ELR (cell line): ENCODE data around the gene LBHD1.
"Not testable (repeated sequence)": the region's sequence is repeated elsewhere in the genome, so short reads cannot be mapped to it uniquely, and the experiment has no call there.

Experiments used
- DNase-seq: peaks from one replicate; pipeline ENCODE4 v3.0.0-alpha.2; 2015; ENCODE audit warnings: low read depth

Gene LBHD1

DNA sequence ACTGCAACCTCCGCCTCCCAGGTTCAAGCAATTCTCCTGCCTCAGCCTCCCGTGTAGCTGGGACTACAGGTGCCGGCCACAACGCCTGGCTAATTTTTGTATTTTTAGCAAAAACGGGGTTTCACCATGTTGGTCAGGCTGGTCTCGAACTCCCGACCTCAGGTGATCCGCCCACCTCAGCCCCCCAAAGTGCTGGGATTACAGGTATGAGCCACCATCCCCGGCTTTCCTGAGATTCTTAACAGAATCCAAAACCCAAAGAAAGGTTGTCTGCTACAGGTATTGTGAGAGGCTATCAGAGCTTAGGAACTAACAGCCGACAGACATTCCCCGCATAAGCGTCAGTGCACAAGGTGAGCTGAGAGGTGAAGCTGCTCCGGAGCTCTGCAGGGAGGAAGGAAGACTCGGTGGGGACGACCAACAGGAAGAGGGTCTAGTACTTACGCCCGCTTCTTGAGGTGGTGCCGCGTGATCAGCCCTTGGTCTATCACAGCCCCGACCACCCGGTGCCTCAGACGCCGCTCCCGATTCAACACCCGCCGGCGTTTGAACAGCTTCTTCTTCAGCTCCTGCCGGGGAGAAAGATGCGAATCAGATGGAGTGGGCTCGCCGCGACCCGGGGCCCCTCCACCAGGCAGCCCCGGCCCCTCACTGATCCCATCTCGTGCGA is 7.5 kb downstream of the LBHD1 start:
- peak; percentile 70 for DNase-seq

DNA sequence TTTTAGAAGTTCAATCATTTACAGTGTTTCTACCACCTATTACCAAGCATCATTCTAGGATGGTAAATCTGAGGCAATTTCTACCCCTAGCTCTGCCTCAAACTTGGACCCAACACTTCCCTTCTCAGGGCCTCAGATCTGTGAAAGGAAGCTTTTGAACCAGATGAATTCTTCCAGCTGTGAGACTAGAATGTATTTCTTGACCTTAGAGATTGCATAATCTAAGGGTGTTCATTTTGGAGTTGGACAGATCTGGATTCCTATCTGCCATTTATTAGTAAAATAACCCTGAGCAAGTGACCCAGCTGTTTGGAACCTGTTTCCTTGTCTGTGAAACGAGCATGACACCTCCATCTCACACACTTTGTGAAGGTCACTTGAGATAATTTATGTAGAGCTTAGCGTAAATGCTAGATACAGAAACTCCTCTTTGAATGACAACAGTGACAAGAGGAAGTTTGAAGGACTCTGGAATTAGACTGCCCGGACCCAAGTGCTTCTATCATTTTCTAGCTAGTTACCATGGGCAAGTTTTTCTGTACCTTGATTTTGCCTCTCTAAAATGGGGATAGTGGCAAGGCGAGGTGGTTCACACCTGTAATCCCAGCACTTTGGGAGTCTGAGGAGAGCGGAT is 15.2 kb downstream of the LBHD1 start:
- no peak for DNase-seq

DNA sequence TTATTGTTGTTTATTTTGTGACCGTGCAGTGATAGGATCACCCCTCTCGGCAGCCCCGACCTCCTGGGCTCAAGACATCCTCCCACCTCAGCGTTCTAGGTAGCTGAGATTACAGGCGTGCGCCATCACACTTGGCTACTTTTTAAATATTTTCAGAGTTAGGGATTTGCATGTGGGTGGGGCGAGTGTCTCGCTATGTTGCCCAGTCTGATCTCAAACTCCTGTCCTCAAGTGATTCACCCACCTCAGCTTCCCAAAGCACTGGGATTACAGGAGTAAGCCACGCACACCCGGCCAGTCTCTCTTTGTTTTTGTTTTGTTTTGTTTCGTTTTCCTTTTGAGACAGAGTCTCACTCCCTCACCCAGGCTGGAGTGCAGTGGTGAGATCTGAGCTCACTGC is 17.8 kb downstream of the LBHD1 start:
- no peak for DNase-seq

DNA sequence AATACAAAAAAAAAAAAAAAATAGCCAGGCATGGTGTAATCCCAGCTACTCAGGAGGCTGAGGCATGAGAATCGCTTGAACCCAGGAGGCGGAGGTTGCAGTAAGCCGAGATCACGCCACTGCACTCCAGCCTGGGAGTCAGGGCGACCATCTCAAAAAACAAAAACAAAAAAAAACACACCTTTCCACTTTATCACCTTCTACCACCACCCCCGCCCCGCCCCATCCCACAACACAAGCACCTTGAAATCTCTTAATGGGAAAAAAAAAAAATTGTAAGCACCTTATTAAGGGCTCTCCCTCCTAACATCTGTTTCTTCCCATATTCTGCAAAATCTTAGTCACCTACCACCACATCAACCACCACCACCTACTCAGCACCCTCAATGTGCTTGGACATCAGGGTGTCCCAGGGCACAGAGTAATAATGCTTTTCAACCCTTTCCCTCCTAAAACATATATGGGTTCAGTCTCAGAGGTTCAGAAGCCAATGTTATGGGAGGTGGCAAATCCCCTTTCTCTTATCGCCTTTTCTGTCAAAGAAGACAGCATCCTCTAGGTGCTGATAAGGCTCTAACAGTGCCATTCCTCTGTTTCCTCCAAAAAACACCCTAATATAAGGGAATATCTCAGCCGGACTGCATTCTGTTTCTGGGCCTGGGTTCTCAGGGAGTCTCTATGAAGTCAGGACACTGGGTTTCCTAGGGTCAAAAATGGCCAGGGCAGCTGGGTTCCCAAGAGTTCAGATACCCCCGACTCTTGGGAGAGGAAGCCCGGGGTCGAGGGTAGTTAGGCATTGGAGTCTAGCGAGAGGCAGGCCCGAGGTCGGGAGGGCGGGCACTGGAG is 19.7 kb downstream of the LBHD1 start:
- peak; percentile 37 for DNase-seq

DNA sequence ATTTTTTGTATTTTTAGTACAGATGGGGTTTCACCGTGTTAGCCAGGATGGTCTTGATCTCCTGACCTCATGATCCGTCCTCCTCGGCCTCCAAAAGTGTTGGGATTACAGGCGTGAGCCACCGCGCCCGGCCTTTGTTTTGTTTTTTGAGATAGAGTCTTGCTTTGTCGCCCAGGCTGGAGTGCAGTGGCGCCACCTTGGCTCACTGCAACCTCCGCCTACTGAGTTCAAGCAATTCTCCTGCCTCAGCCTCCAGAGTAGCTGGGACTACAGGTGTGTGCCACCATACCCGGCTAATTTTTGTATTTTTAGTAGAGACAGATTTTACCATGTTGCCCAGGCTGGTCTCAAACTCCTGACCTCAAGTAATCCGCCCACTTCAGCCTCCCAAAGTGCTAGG is 21.8 kb downstream of the LBHD1 start:
- not testable (repeated sequence) for DNase-seq

DNA sequence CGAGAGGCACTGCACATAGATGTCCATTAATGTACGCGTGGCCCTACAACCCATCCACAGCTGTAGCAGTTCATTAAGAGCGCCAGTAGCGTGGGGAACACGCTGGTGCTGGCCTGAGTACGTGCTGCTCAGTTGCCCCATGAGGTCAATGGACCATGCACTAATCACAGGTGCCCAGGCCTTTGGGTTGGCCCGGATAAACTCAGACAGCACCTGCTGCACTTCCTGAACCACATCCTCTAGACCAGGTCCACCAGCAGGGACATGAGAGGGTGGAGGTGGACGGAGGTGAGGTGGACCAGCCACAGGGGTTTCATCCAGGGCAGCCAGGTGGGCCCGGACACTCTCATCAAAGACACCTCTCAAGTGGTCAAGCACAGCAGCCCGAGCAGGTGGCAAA is 22.6 kb downstream of the LBHD1 start:
- no peak for DNase-seq

DNA sequence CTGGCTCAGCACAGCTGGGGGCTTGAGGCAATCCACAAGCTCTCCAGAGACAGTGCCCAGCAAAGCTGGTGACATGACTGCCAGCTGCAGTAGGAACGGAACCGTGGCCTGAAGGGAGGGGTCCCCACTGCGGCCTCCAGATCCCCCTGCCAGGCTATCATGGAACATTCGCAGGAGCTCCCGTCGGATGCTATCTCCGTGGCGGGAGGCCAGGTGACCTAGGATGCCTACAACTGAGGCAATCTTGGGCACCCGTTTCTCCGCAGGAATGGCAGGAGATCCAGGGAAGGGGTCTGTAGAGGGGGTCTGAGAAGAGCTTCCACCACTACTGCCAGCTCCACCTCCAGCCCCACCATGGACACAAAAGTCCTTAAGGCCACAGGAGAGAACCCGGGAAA is 23.1 kb downstream of the LBHD1 start:
- no peak for DNase-seq

DNA sequence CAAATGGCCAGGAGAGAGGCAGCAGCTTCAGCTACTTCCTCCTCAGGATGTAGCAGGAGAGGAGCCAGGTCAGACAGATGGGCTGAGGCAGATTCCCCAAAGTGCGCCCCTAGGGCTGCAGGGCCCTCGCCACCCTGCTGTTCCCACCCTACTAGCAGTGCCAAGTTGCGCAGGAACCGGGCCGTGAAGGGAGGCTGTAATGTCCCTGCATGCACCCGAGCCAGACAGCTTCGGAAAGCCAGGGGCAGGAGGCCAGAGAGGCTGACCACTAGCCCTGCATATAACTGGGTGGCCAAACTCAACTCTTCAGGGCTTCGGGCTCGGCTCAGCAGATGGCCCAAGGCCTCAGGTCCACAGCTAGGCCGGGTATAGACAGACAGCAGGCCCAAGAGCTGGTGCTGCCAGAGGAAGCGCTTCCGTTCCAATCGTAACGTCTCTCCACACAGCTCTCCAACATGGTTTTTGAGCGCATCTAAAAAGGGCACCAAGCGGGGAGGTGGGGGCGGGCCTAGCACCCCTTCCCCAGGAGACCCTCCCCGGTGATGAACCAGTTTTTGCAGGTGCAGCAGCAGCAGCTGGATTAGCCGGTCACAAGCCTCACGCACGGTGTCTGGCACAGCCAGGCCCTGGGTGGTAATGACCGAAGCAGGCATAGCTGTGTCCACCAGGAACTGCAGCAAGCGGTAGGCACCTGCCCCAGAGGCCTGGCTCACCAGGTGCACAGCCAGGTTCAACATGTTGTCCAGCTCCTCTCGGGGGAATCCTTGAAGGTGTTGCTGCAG is 23.7 kb downstream of the LBHD1 start:
- no peak for DNase-seq

DNA sequence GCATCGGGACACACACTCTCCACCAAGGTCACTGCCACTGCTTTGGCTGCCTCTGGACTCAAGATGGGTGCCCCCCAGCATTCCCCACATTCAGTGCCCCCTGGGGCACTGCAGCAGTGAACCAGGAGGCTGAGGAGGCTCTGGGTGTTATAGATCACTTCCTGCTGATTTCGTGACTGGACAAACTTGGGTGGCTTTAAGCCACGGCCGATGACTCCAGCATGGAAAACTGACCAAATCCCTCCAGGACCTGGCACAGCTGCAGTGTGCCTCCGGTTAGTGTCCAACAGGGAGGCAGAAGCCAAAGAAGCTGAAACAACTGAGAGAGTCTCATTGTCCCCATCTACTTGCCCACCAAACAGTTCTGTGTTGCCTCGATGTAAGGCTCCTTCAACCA is 24.5 kb downstream of the LBHD1 start:
- no peak for DNase-seq

DNA sequence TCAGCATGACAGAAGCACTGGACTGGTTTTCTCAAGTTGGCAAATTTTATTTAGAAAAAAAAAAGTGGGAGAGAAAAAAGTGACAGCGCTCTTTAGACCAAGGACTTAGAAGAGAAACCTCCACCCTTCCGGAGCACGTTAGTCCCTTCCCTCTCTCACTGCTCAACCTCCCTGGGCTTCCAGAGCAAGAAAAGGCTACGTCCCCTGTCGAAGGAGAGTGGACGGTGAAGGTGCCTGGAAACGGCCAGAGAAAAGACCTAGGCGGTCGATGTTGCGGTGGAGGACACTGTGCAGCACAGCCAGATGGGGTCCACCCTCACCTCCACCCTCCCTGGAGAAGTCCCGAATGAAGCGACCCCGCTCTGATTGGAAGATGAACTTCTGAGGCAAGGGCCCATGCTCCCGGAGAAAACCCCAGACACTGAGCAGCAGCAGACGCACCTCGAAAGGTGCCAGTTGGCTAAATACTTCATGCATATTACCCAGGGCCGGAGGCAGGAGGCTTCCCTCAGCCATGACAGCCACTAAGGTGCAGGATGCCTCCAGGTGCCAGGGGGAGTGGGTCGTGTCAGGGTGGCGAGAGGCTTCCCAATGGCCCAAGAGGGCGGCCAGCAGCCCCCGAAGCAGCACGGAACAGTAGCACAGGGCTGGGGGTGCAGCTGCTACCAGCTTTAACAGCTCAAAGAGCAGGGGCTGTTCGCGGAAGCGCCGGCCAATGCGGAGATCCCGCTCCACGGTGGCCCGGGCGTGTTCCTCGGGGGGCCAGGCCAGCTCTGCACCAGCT is 25.1 kb downstream of the LBHD1 start:
- no peak for DNase-seq

DNA sequence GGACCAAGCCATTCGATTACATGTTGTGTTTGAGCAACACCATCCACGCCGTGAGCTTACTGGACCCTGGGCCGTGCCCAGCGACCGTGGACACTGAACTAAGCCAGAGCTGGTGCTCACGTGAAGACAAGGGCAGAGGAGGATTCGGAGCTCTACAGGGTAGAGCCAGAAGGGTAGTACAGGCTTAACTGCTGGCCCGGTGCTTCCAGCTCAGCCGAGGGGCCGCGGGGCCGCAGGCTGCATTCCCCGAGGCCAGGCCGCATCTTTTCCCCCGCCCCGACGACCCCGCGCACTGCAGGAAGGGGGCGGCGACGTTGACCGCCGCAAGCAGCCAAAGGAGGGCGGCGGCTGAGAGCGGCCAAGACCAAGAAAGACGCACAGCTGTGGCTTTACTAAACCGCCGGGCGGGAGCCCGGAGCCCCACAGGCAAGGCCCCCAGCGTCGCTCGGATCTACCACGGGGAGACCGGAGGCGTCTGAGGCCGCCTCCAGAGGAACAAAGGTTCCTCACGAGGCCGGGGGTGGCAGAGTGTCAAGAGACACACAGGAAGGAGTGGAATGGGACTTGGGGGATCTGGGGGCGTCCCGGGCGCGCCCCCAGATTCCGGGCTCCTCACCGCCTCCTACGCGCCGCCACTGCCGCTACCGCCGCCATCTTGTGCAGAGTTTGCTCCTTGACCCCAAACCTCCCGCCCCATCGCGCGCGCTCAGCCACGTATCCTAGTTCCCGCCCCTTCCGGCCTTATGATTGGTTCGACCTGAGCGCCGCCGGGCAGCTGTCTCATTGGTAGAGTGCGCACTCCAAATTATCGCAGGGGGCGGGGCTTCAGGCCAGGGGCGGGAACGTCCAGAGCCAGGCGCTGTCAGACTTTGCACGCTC is 25.9 kb downstream of the LBHD1 start, which contains the start of gene GANAB:
Gene GANAB, minus strand, starts transcription at position 668 of the 879 bp plus-strand sequence. Its CDS starts 14 bp downstream, at position 654.
- DNase-seq = peak; percentile 99

DNA sequence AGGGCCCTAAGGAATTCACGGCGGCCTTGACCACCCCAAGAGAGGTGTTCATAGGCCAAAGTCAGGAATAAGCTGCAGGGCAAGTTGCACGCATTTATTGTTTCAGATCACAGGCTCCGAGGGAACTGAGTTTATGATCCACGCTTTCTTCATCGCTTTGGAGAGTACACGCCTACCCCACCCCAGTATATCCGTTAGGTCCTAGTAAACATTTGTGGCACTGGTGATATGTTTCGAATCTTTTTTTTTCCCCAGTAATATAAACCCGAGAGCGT is 26.5 kb downstream of the LBHD1 start:
- DNase-seq = peak; percentile 26

DNA sequence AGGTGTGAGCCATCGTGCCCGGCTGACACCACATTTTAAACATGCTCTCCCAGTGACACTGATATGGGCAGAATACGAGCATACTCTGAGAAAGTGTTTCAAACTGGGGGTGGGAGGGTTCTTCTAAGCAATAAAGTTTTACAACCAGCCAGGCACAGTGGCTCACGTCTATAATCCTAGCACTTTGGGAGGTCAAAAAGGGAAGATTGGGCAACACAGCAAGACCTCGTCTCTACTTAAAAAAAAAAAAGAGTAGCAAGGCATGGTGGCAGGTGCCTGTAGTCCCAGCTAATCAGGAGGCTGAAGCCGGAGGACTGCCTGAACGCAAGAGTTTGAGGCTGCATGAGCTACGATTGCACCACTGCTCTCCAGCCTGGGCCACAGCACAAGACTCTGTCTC is 27.8 kb downstream of the LBHD1 start:
- no peak for DNase-seq

DNA sequence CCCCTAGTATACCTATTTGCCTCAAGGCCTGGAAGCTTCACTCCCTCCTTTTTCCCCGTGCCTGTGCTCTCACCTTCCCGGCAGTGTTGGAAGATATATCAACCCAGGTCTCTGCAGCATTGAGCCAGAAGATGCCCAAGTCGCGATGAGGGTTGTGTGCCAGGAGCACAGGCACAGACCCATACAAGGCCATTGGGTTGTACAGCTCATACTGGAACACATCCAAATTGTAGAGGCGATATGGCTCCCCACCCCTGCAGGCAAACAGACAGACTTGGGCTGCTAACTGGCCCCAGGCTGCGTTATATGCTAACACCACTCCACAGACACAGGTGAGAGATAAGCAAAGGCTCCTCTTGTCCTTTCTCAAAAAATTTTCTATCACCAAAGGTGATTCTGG is 39.6 kb downstream of the LBHD1 start:
- DNase-seq = no peak

DNA sequence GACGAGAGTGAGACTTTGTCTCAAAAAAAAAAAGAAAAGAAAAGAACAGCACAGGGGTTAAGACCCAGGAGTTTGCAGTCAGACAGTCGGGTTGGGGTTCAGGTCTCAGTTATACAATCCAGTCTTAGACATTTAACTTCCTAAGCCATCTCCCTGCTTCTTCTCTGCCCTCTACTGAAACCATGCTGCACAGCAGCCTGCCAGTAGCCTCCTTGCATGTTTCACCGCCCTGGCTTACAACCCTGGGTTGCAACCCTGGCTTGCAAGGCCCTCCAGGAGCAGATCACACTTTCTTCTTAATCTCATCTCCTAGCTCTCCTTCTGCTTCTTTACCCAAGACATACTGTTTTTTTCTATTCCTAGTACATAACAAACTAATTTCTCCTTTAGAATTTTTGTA is 44.4 kb downstream of the LBHD1 start:
- no peak for DNase-seq

DNA sequence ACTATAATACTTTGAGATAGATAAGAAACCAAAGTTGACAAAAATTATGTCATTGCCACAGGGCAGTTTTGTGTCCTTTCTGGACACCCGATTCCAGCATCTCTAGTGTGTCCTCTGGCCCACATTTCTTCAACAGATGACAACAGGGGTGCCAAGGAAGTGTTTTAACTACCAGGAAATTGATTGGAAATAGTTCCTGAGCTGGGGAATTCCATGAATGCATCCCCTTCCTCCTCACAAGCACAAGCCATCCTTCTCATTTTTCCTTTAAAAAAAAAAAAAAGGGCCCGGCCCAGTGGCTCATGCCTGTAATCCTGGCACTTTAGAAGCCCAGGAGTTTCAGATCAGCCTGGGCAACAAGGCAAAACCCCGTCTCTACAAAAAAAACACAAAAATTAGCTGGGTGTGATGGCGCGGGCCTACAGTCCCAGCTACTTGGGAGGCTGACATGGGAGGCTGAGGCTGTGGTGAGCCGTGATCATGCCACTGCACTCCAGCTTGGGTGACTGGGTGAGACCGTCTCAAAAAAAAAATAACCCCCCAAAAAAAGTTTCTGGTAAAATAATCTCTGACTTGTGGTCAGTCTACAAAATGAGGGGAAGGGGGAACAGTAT is 49.5 kb downstream of the LBHD1 start:
- DNase-seq = no peak

DNA sequence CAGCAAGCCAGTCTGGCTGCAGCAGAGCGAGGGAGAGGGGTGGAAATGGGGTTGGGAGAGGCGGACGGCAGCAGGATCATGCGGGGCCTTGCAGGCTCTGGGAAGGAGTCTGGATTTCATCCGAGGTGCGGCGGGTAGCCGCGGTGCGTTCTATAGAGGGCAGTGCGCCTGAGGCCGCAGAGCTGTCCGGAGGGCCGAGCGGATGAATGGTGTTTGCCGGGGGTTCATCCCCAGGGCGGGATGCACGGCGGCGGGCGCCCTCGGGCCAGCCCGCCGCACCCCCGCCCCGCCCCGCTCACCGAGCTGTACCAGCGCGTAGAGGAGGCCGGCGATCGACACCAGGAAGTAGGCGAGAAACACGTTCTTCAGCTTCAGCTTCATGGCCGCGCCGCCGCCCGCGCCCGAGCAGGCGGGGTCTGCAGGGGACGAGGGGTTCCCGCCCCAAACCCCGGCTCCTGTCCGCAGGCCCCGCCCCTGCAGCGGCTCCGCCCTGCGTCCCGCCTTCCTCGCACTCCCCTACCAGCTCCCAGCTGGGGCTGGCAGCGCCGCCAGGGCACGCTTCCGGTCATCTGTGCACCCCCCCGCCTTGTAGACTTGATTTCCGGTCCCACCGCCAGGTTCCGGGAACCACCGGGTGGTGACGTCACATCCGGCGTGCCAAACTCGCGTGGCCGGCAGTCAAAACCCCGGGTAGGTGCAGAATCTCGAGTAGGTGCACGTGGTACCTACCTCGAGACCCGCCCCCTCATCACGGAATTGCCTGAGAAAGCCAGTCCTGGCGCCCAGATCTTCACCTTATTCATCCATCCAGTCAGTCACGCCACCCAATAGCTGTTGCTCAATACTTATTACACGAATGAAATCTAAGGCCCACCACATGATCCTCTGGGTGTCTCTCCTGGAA is 50.2 kb downstream of the LBHD1 start, which contains the start of gene B3GAT3:
Gene B3GAT3, minus strand, starts transcription at position 420 of the 904 bp plus-strand sequence. Its CDS starts 39 bp downstream, at position 381.
- DNase-seq = peak; percentile 98

DNA sequence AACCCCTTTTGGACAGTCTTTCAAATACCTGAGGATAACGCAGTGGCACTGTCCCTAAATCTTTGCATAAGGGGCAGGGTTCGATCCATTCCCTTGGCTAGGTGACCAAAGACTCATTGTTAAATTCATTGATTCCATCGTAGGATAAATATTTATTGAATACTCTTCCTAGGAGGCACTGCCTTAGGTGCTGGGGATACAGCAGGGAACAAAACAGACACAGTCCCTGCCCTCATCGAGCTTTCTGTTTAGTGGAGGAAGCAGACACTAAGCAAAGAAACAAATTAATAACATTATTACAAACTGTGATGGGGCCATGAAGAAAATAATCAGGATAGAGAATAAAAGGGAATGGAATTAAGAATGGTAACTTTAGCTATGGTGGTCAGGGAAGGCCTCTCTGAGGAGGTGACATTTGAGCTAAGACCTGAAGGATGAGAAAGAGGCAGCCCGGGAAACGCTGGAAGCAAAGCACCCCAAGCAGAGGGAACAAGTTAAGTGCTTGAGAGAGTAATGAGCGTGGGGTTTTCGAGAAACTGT is 51.0 kb downstream of the LBHD1 start:
- no peak for DNase-seq

DNA sequence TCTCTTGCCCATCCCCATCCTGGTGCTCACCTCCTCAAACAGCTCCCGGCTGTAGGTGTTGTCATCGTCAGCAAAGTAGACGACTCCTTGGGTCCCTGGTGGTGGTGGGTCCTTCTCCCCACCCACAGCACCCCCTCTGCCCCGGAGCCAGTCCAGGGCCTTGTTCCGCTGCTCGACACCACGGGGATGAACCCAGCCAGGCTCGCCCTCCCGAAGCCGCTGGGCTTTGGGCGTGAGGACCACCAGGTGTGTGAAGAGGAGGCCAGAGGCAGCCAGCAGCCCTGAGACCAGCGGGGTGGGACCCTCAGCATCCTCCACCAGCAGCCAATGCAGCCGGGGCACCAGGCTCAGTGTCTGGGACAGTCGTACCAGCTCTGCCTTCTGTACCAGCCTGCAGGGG is 55.1 kb downstream of the LBHD1 start:
- not testable (repeated sequence) for DNase-seq
